KMS-11 (cell line): ENCODE data around the gene TRIM13.

ENCODE experiments used
- H2AFZ ChIP-seq: fragments of 200-600 bp; sonication (generic); 2 replicates; pipeline ENCODE4 v1.6.1; 2016; ENCODE audit warnings: antibody characterized with exemption, mixed run types, low read depth
- H3K27ac ChIP-seq: fragments of 200-600 bp; sonication (generic); 2 replicates; pipeline ENCODE4 v1.6.1; 2016; ENCODE audit warnings: mild to moderate bottlenecking, mixed run types
- H3K27me3 ChIP-seq: fragments of 200-600 bp; sonication (generic); 2 replicates; pipeline ENCODE4 v1.6.1; 2017; ENCODE audit warnings: mild to moderate bottlenecking, low read depth, mixed run types, moderate library complexity; ENCODE audit not compliant: insufficient read depth
- H3K36me3 ChIP-seq: fragments of 200-600 bp; sonication (generic); 2 replicates; pipeline ENCODE4 v1.6.1; 2017; ENCODE audit warnings: mild to moderate bottlenecking, mixed run types; ENCODE audit not compliant: insufficient read depth
- H3K4me1 ChIP-seq: fragments of 200-600 bp; sonication (generic); 2 replicates; pipeline ENCODE4 v1.6.1; 2016; ENCODE audit warnings: mild to moderate bottlenecking, low read depth, mixed run types; ENCODE audit not compliant: poor library complexity, severe bottlenecking
- H3K4me2 ChIP-seq: fragments of 200-600 bp; sonication (generic); 2 replicates; pipeline ENCODE4 v1.7.0; 2016; ENCODE audit warnings: mild to moderate bottlenecking, mixed run types
- H3K4me3 ChIP-seq: fragments of 200-600 bp; sonication (generic); IDR thresholded peaks from 2 replicates; pipeline ENCODE4 v1.6.1; 2017; ENCODE audit warnings: low read depth, low read length, mixed read lengths; ENCODE audit not compliant: insufficient read depth
- H3K79me2 ChIP-seq: fragments of 200-600 bp; sonication (generic); 2 replicates; pipeline ENCODE4 v1.6.1; 2016; ENCODE audit warnings: low read depth, mixed run types; ENCODE audit not compliant: insufficient read depth
- H3K9ac ChIP-seq: fragments of 200-600 bp; sonication (generic); 2 replicates; pipeline ENCODE4 v1.6.1; 2016; ENCODE audit warnings: mild to moderate bottlenecking, mixed run types
- H4K20me1 ChIP-seq: fragments of 200-600 bp; sonication (generic); 2 replicates; pipeline ENCODE4 v1.6.1; 2016; ENCODE audit warnings: mild to moderate bottlenecking, mixed run types; ENCODE audit not compliant: insufficient read depth
- CTCF ChIP-seq: fragments of 200-600 bp; sonication (generic); conservative IDR thresholded peaks from 2 replicates; pipeline ENCODE4 v1.6.1; 2017; ENCODE audit warnings: low read depth, mild to moderate bottlenecking, antibody characterized with exemption, low read length, moderate library complexity, mixed read lengths

TRIM13 gene

GRCh38 chr13:49972709-49973108, 24.1 kb upstream of the TRIM13 start:
- Histone ChIP-seq H3K9ac (no peak overlapping the region), H3K4me2 (no peak overlapping the region)

GRCh38 chr13:49975826-49976225, 21.0 kb upstream of the TRIM13 start:
- no peaks in the 10 kb centered on the region for H3K27me3 ChIP-seq
- H3K36me3 ChIP-seq: no peaks in the 10 kb centered on the region
- H3K4me3 ChIP-seq: no peak overlapping the region
- no peak overlapping the region for H3K27ac ChIP-seq
- no peaks in the 10 kb centered on the region for H4K20me1 ChIP-seq
- no peaks in the 10 kb centered on the region for H3K4me1 ChIP-seq
- H2AFZ ChIP-seq: no peak overlapping the region
- no peaks in the 10 kb centered on the region for H3K79me2 ChIP-seq
- H3K4me2 ChIP-seq: no peak overlapping the region
- H3K9ac ChIP-seq: no peak overlapping the region
- TF ChIP-seq CTCF: no peak

More at GRCh38 chr13:49972709-49973108, 24.1 kb upstream of the TRIM13 start:
- Histone ChIP-seq H3K36me3 (no peaks in the 10 kb centered on the region), H3K27ac (no peak overlapping the region), H3K79me2 (no peaks in the 10 kb centered on the region), H3K4me3 (no peak overlapping the region), H3K27me3 (no peaks in the 10 kb centered on the region), H3K4me1 (no peaks in the 10 kb centered on the region), H2AFZ (no peak overlapping the region), H4K20me1 (no peaks in the 10 kb centered on the region)
- TF ChIP-seq CTCF: no peak

GRCh38 chr13:49976314-49977258, 20.3 kb upstream of the TRIM13 start:
- peak; percentile 86 for TF ChIP-seq CTCF
- no peak overlapping the region for H2AFZ ChIP-seq
- no peaks in the 10 kb centered on the region for H3K36me3 ChIP-seq
- no peak overlapping the region for H3K4me3 ChIP-seq
- H3K4me1 ChIP-seq: no peaks in the 10 kb centered on the region
- H3K79me2 ChIP-seq: no peaks in the 10 kb centered on the region
- H4K20me1 ChIP-seq: no peaks in the 10 kb centered on the region
- H3K27me3 ChIP-seq: no peaks in the 10 kb centered on the region
- no peak overlapping the region for H3K9ac ChIP-seq
- no peak overlapping the region for H3K27ac ChIP-seq
- H3K4me2 ChIP-seq: no peak overlapping the region

GRCh38 chr13:49977992-49978391, 18.9 kb upstream of the TRIM13 start:
- H3K4me1 ChIP-seq: no peaks in the 10 kb centered on the region
- H4K20me1 ChIP-seq: no peaks in the 10 kb centered on the region
- no peak overlapping the region for H3K9ac ChIP-seq
- H3K79me2 ChIP-seq: no peaks in the 10 kb centered on the region
- H3K4me2 ChIP-seq: no peak overlapping the region
- no peak overlapping the region for H3K4me3 ChIP-seq
- no peak for TF ChIP-seq CTCF
- no peaks in the 10 kb centered on the region for H3K27me3 ChIP-seq
- H2AFZ ChIP-seq: no peak overlapping the region
- no peaks in the 10 kb centered on the region for H3K36me3 ChIP-seq
- no peak overlapping the region for H3K27ac ChIP-seq
